Calu3 (cell line): ENCODE measurements around the gene IBTK. TPM values are rescaled to one million over a fixed set of nuclear protein-coding genes. Genes with fewer than 3 reads are reported as not detected.

ENCODE experiments used
- BruUV-seq: library from RNA; stranded (reverse); fragments of 400-500 nt; replicated peaks from 2 replicates; lab custom pipeline; 2021; lab: Mats Ljungman, UMichigan
- CTCF ChIA-PET: fragments of 300-600 bp; sonication (Branson Sonifier 250); formaldehyde crosslinking; loops from one replicate; lab custom pipeline; 2022; ENCODE audit warnings: antibody characterized with exemption; lab: Charles Lee
- DNase-seq: peaks from one replicate; pipeline ENCODE4 v3.0.0; 2022
- H3K27ac Mint-ChIP-seq: one replicate; pipeline ENCODE4 v1.8.0; 2022; ENCODE audit warnings: mixed read lengths; ENCODE audit not compliant: unreplicated experiment
- H3K27me3 Mint-ChIP-seq: one replicate; pipeline ENCODE4 v1.8.0; 2022; ENCODE audit warnings: mixed read lengths; ENCODE audit not compliant: unreplicated experiment
- H3K36me3 Mint-ChIP-seq: one replicate; pipeline ENCODE4 v1.8.0; 2022; ENCODE audit warnings: mild to moderate bottlenecking, moderate library complexity, mixed read lengths; ENCODE audit not compliant: insufficient read depth, unreplicated experiment
- H3K4me1 Mint-ChIP-seq: one replicate; pipeline ENCODE4 v1.8.0; 2022; ENCODE audit warnings: mild to moderate bottlenecking, low read depth, mixed read lengths; ENCODE audit not compliant: unreplicated experiment
- H3K4me3 Mint-ChIP-seq: one replicate; pipeline ENCODE4 v1.8.0; 2022; ENCODE audit warnings: mild to moderate bottlenecking, low read depth, moderate library complexity, mixed read lengths; ENCODE audit not compliant: unreplicated experiment
- H3K9me3 Mint-ChIP-seq: one replicate; pipeline ENCODE4 v1.8.0; 2022; ENCODE audit warnings: low read depth, mixed read lengths; ENCODE audit not compliant: unreplicated experiment
- CTCF ChIP-seq: fragments of 200-600 bp; IDR thresholded peaks from one replicate; pipeline ENCODE4 v1.8.0; 2022; ENCODE audit warnings: antibody characterized with exemption; ENCODE audit not compliant: unreplicated experiment
- intact Hi-C: fragments of 100-400 bp; cut with micrococcal nuclease; formaldehyde crosslinking; loops from one replicate; pipeline ENCODE4 v1.10.0; 2022; ENCODE audit not compliant: unreplicated experiment
- total RNA-seq: library from RNA; stranded (reverse); gene quantifications from 2 replicates; pipeline ENCODE4 v1.2.3, GENCODE V29; 2022

IBTK gene
- total RNA-seq, 1 experiment from 2014 or later, result 48.3 TPM

GRCh38 chr6:82216549-82216948 is 31.0 kb downstream of the IBTK start:
- Mint-ChIP-seq H3K27me3 (no peaks in the 10 kb centered on the region), H3K4me1 (no peaks in the 10 kb centered on the region), H3K36me3 (peaks cover 46% of the 10 kb centered on the region), H3K27ac (no peak overlapping the region), H3K4me3 (no peak overlapping the region), H3K9me3 (no peaks in the 10 kb centered on the region)
- intact Hi-C loops, result no loop called here
- CTCF ChIA-PET, result no interaction called here
- no TSS peak for BruUV-seq
- no peak for TF ChIP-seq CTCF
- no peak for DNase-seq

GRCh38 chr6:82211326-82211725 is 36.2 kb downstream of the IBTK start:
- no TSS peak for BruUV-seq
- Mint-ChIP-seq H3K36me3 (peaks cover 31% of the 10 kb centered on the region), H3K27ac (no peak overlapping the region), H3K9me3 (no peaks in the 10 kb centered on the region), H3K4me1 (no peaks in the 10 kb centered on the region), H3K4me3 (no peak overlapping the region), H3K27me3 (no peaks in the 10 kb centered on the region)
- no peak for TF ChIP-seq CTCF
- CTCF ChIA-PET, result no interaction called here
- intact Hi-C loops, result no loop called here
- DNase-seq, result no peak

GRCh38 chr6:82208913-82209312 is 38.6 kb downstream of the IBTK start:
- H3K27ac Mint-ChIP-seq, result no peak overlapping the region
- DNase-seq, result no peak
- intact Hi-C loops, result no loop called here
- no peak for TF ChIP-seq CTCF
- no peaks in the 10 kb centered on the region for H3K27me3 Mint-ChIP-seq
- no peak overlapping the region for H3K4me3 Mint-ChIP-seq
- no TSS peak for BruUV-seq
- no peaks in the 10 kb centered on the region for H3K9me3 Mint-ChIP-seq
- no peaks in the 10 kb centered on the region for H3K4me1 Mint-ChIP-seq
- H3K36me3 Mint-ChIP-seq, result peaks cover 32% of the 10 kb centered on the region
- CTCF ChIA-PET, result no interaction called here

- CTCF ChIA-PET, result no interaction called here
- H3K4me3 Mint-ChIP-seq, result no peak overlapping the region
- TF ChIP-seq CTCF, result no peak
- H3K4me1 Mint-ChIP-seq, result no peaks in the 10 kb centered on the region
- H3K27ac Mint-ChIP-seq, result no peak overlapping the region
- no TSS peak for BruUV-seq
- DNase-seq, result no peak
- H3K36me3 Mint-ChIP-seq, result peaks cover 26% of the 10 kb centered on the region
- intact Hi-C loops, result no loop called here
- H3K9me3 Mint-ChIP-seq, result no peaks in the 10 kb centered on the region
- no peaks in the 10 kb centered on the region for H3K27me3 Mint-ChIP-seq
These were observed 41.6 kb downstream of the IBTK start for GRCh38 chr6:82205930-82206392.
